ENCODE measurements around the gene ABLIM1. TPM values are rescaled to one million over a fixed set of nuclear protein-coding genes. Genes with fewer than 3 reads are reported as not detected.

The ABLIM1 gene
- total and polyA plus RNA-seq, 2 experiments from 2014 or later: 21.9 to 45.1 TPM

GRCh38 chr10:114393886-114394285, 264.2 kb downstream of the ABLIM1 start:
- H3F3A ChIP-seq (replicated peaks; ENCODE audit: low read depth): no peaks in the 10 kb centered on the region
- ATAC-seq (peak; percentile 33), DNase-seq (ENCODE audit: low spot score) (no peak)
- Mint-ChIP-seq H3K4me1 (peaks cover 8% of the 10 kb centered on the region; the same call in 1 of the 3 replicates), H3K9me3 (no peaks in the 10 kb centered on the region), H3K4me3 (no peak overlapping the region), H3K27me3 (ENCODE audit: insufficient read depth, low read depth, poor library complexity) (no peaks in the 10 kb centered on the region), H3K36me3 (ENCODE audit: low read depth) (no peaks in the 10 kb centered on the region), H3K27ac (no peak overlapping the region)
- TF ChIP-seq EZH2 (IDR thresholded peaks at IDR 0.05; ENCODE audit: low read depth, unreplicated experiment): no peak
- TF ChIP-seq EZH2phosphoT487 (IDR thresholded peaks at IDR 0.05; ENCODE audit: unreplicated experiment): no peak
- no peak for TF ChIP-seq ETS1 (IDR thresholded peaks at IDR 0.05)
- TF ChIP-seq CTCF (conservative IDR thresholded peaks at IDR 0.05; ENCODE audit: low read depth in 2 of 2): no peak
- TF ChIP-seq REST (IDR thresholded peaks at IDR 0.05; ENCODE audit: unreplicated experiment): no peak
- no peak for TF ChIP-seq JUNB (IDR thresholded peaks at IDR 0.05; ENCODE audit: unreplicated experiment)
- TF ChIP-seq POLR2AphosphoS5 (IDR thresholded peaks at IDR 0.05; ENCODE audit: low read depth): no peak
- no peak for TF ChIP-seq NANOG (IDR thresholded peaks at IDR 0.05; ENCODE audit: borderline replicate concordance)
- TF ChIP-seq CREB1 (CRISPR knock-in tag; IDR thresholded peaks at IDR 0.05; ENCODE audit: low read depth): no peak
- no peak for TF ChIP-seq ZNF114 (CRISPR knock-in tag; IDR thresholded peaks at IDR 0.05)
- TF ChIP-seq ZNF331 (CRISPR knock-in tag; IDR thresholded peaks at IDR 0.05; ENCODE audit: low read depth): no peak
- no peak for TF ChIP-seq ZNF462 (CRISPR knock-in tag; IDR thresholded peaks at IDR 0.05)
- TF ChIP-seq STAT1 (IDR thresholded peaks at IDR 0.05; ENCODE audit: unreplicated experiment): no peak
- H4K20me1 ChIP-seq (replicated peaks; ENCODE audit: insufficient read depth): no peaks in the 10 kb centered on the region
- no peak overlapping the region for H3K4me3 ChIP-seq
- no peaks in the 10 kb centered on the region for H3K36me3 ChIP-seq (ENCODE audit: insufficient read depth)
- H3K9me2 ChIP-seq (ENCODE audit: insufficient read depth): no peaks in the 10 kb centered on the region
- no peak overlapping the region for H3K27ac ChIP-seq (ENCODE audit: low read depth)
- 0 out of 2 replicates have a peak overlapping the region, but pooled peaks have one; percentile 26 for H3K4me2 ChIP-seq
- H2AFZ ChIP-seq: no peak overlapping the region
- peaks cover 6% of the 10 kb centered on the region; the same call in 1 of the 2 replicates for H3K4me1 ChIP-seq (ENCODE audit: insufficient read depth)
- H3K79me2 ChIP-seq (replicated peaks; ENCODE audit: insufficient read depth): no peaks in the 10 kb centered on the region
- no peaks in the 10 kb centered on the region for H3K27me3 ChIP-seq (ENCODE audit: insufficient read depth)
